Stimulated activated CD8-positive, alpha-beta memory T cell treated with anti-CD3 and anti-CD28 coated beads, Interleukin-4, amount 100 ng/mL, for 48 hours (primary cell): ENCODE results near the gene SLC43A3.
"Not testable (repeated sequence)": the region's sequence is repeated elsewhere in the genome, so short reads cannot be mapped to it uniquely, and the experiment has no call there.

ENCODE experiments used
- DNase-seq: peaks from one replicate; pipeline ENCODE4 v3.0.0-alpha.2; 2020

The SLC43A3 gene

GRCh38 chr11:57376095-57377090, 50.5 kb downstream of the SLC43A3 start:
- DNase-seq: no peak

GRCh38 chr11:57375490-57375889, 51.4 kb downstream of the SLC43A3 start:
- DNase-seq: no peak

- DNase-seq: no peak
Observed at GRCh38 chr11:57374966-57375365, 52.0 kb downstream of the SLC43A3 start.

GRCh38 chr11:57373146-57373545, 53.8 kb downstream of the SLC43A3 start:
- DNase-seq: no peak

GRCh38 chr11:57370941-57371340, 56.0 kb downstream of the SLC43A3 start:
- no peak for DNase-seq

GRCh38 chr11:57370251-57370650, 56.7 kb downstream of the SLC43A3 start:
- DNase-seq: no peak

GRCh38 chr11:57368845-57369232, 58.1 kb downstream of the SLC43A3 start:
- DNase-seq: no peak

- DNase-seq: no peak
Observed at GRCh38 chr11:57368106-57368844, 58.6 kb downstream of the SLC43A3 start.

- no peak for DNase-seq
Observed at GRCh38 chr11:57364851-57365660, 61.9 kb downstream of the SLC43A3 start.

- DNase-seq: no peak
Observed at GRCh38 chr11:57363131-57364080, 63.5 kb downstream of the SLC43A3 start.

GRCh38 chr11:57361926-57362325, 65.0 kb downstream of the SLC43A3 start:
- no peak for DNase-seq

- DNase-seq: not testable (repeated sequence)
Observed at GRCh38 chr11:57361420-57361819, 65.5 kb downstream of the SLC43A3 start.

- no peak for DNase-seq
Observed at GRCh38 chr11:57360991-57361390, 65.9 kb downstream of the SLC43A3 start.

- no peak for DNase-seq
Observed at GRCh38 chr11:57359896-57360690, 66.8 kb downstream of the SLC43A3 start.

- DNase-seq: no peak
Observed at GRCh38 chr11:57359396-57359795, 67.5 kb downstream of the SLC43A3 start.

GRCh38 chr11:57358991-57359390, 67.9 kb downstream of the SLC43A3 start:
- DNase-seq: no peak

- DNase-seq: no peak
Observed at GRCh38 chr11:57358543-57358961, 68.4 kb downstream of the SLC43A3 start.

GRCh38 chr11:57357856-57358255, 69.1 kb downstream of the SLC43A3 start:
- DNase-seq: no peak

GRCh38 chr11:57357310-57357709, 69.6 kb downstream of the SLC43A3 start:
- DNase-seq: no peak
